A549 (cell line): ENCODE results near the gene AICDA. TPM values are rescaled to one million over a fixed set of nuclear protein-coding genes. Genes with fewer than 3 reads are reported as not detected.
"Not testable (repeated sequence)": the region's sequence is repeated elsewhere in the genome, so short reads cannot be mapped to it uniquely, and the experiment has no call there.

Source experiments
- ATAC-seq, 2 experiments: fragments of 200-7000 bp in 1 of 2; fragments of >200 bp in 1 of 2; cut with Nextera tagmentation in 1 of 2; cut with Tn5 transposase in 1 of 2; 3 replicates each; pipeline versions ENCODE4 v1.8.0 to v1.9.1; 2018 to 2020; ENCODE audit warnings: mild to moderate bottlenecking in 1 of 2, moderate library complexity in 1 of 2
- CTCF ChIA-PET: fragments of 300-600 bp; sonication (Branson Sonifier 250); formaldehyde crosslinking; extraction: SDS; loops from one replicate; lab custom pipeline; 2021; ENCODE audit warnings: antibody characterized with exemption, inconsistent platforms; lab: Yijun Ruan, JAX
- POLR2A ChIA-PET: fragments of 350-600 bp; formaldehyde crosslinking; extraction: SDS; loops from one replicate; lab custom pipeline; 2021; ENCODE audit warnings: antibody characterized with exemption, inconsistent platforms; lab: Yijun Ruan, JAX
- DNase-seq, 2 experiments: peaks; one replicate each; pipeline versions ENCODE4 v3.0.0 to v3.0.0-alpha.2; 2011 to 2016; ENCODE audit warnings: low read depth in 1 of 2, low spot score in 1 of 2
- FAIRE-seq: peaks from 2 replicates; lab custom pipeline; 2011; peaks lifted over from hg19 to GRCh38; lab: Jason Lieb, UNC
- H3K27ac ChIP-seq, 2 experiments: fragments of >200 bp; sonication (Bioruptor Twin); formaldehyde crosslinking; 3 replicates each; pipeline ENCODE4 v1.5.1; 2016 to 2017
- H3K4me1 ChIP-seq: fragments of >200 bp; sonication (Bioruptor Twin); formaldehyde crosslinking; 3 replicates; pipeline ENCODE4 v1.6.1; 2016
- H3K4me2 ChIP-seq: fragments of >200 bp; sonication (Bioruptor Twin); formaldehyde crosslinking; 3 replicates; pipeline ENCODE4 v1.6.1; 2016
- H3K4me3 ChIP-seq: fragments of >200 bp; sonication (Bioruptor Twin); formaldehyde crosslinking; 3 replicates; pipeline ENCODE4 v1.5.1; 2016
- H3K9me3 ChIP-seq: fragments of >200 bp; sonication (Bioruptor Twin); formaldehyde crosslinking; 3 replicates; pipeline ENCODE4 v1.6.1; 2016
- CBX2 ChIP-seq: fragments of 200-600 bp; sonication (generic); IDR thresholded peaks from 2 replicates; pipeline ENCODE4 v1.6.1; 2016; ENCODE audit warnings: low read depth, mild to moderate bottlenecking, borderline replicate concordance
- CBX8 ChIP-seq: fragments of 200-600 bp; sonication (generic); IDR thresholded peaks from 2 replicates; pipeline ENCODE4 v1.6.1; 2016
- CEBPB ChIP-seq, 2 experiments: fragments of >200 bp in 1 of 2; sonication (Bioruptor Twin) in 1 of 2; formaldehyde crosslinking in 1 of 2; IDR thresholded peaks; 2 replicates each; pipeline ENCODE4 v1.6.1; 2012 to 2016
- CHD4 ChIP-seq: fragments of 200-600 bp; sonication (generic); IDR thresholded peaks from 2 replicates; pipeline ENCODE4 v1.6.1; 2016; ENCODE audit warnings: antibody characterized with exemption, mild to moderate bottlenecking, borderline replicate concordance
- CTCF ChIP-seq: fragments of >200 bp; sonication (Bioruptor Twin); formaldehyde crosslinking; IDR thresholded peaks from 3 replicates; pipeline ENCODE4 v1.5.1; 2016
- ESRRA ChIP-seq: fragments of 150-350 bp; IDR thresholded peaks from 2 replicates; pipeline ENCODE4 v1.6.1; 2014; ENCODE audit warnings: mild to moderate bottlenecking, low read length, borderline replicate concordance
- FOSB ChIP-seq: fragments of 250-450 bp; sonication (Bioruptor Pico); IDR thresholded peaks from 2 replicates; pipeline ENCODE4 v1.5.0; 2020; ENCODE audit warnings: mild to moderate bottlenecking, moderate library complexity
- HDAC2 ChIP-seq: fragments of 200-600 bp; sonication (generic); IDR thresholded peaks from 2 replicates; pipeline ENCODE4 v1.6.1; 2016
- HEYL ChIP-seq: fragments of 250-450 bp; sonication (Bioruptor Pico); IDR thresholded peaks from 2 replicates; pipeline ENCODE4 v1.8.0; 2021; ENCODE audit warnings: mild to moderate bottlenecking, moderate library complexity
- HOXA7 ChIP-seq: fragments of 250-450 bp; sonication (Bioruptor Pico); IDR thresholded peaks from 2 replicates; pipeline ENCODE4 v1.5.0; 2020; ENCODE audit warnings: mild to moderate bottlenecking, moderate library complexity
- JUN ChIP-seq, 2 experiments: fragments of >200 bp; sonication (Bioruptor Twin); formaldehyde crosslinking; IDR thresholded peaks; 2 replicates in 1 of 2; 3 replicates in 1 of 2; pipeline ENCODE4 v1.6.1; 2016 to 2017
- KDM1A ChIP-seq: fragments of 200-600 bp; sonication (generic); IDR thresholded peaks from 2 replicates; pipeline ENCODE4 v1.6.1; 2016; ENCODE audit warnings: low read depth, mild to moderate bottlenecking
- MYC ChIP-seq: IDR thresholded peaks from 2 replicates; pipeline ENCODE4 v1.6.1; 2012; ENCODE audit warnings: mild to moderate bottlenecking, inconsistent platforms, low read length, improper control_type of control experiment, borderline replicate concordance
- PHF8 ChIP-seq: fragments of 200-600 bp; sonication (generic); IDR thresholded peaks from 2 replicates; pipeline ENCODE4 v1.6.1; 2016; ENCODE audit warnings: low read depth, mild to moderate bottlenecking, antibody characterized with exemption, moderate library complexity, borderline replicate concordance
- RARB ChIP-seq: fragments of 250-450 bp; sonication (Bioruptor Pico); IDR thresholded peaks from 2 replicates; pipeline ENCODE4 v1.8.0; 2021; ENCODE audit warnings: mild to moderate bottlenecking, moderate library complexity
- RCOR1 ChIP-seq: fragments of 150-350 bp; IDR thresholded peaks from 2 replicates; pipeline ENCODE4 v1.6.1; 2014; ENCODE audit warnings: antibody characterized with exemption, low read length, low read depth
- ZC3H11A ChIP-seq: fragments of 450-650 bp; IDR thresholded peaks from 2 replicates; pipeline ENCODE4 v1.6.1; 2014; ENCODE audit warnings: antibody characterized with exemption, mild to moderate bottlenecking
- WGBS: methylation state at CpG from one replicate; pipeline ENCODE4 v1.1.6; 2017; ENCODE audit errors: missing lambda C conversion rate; 5-methylcytosine and 5-hydroxymethylcytosine counted together
- polyA plus RNA-seq, 4 experiments: library from polyadenylated mRNA; depleted of rRNA in 3 of 4; stranded (reverse); fragments of >200 nt; fragmentation: RNase III in 1 of 4; extraction: RNeasy Plus Mini Kit Qiagen cat#74134 plus additional on column Dnase treatment in 1 of 4; gene quantifications; 2 replicates in 3 of 4; 3 replicates in 1 of 4; pipeline ENCODE4 v1.2.3, GENCODE V29; 2011 to 2017
- TF ChIP-seq, protein P1 (sequence below): IDR thresholded peaks from 2 replicates; pipeline ENCODE4 v1.6.1; 2012; ENCODE audit warnings: low read depth, borderline replicate concordance

The AICDA gene
- polyA plus RNA-seq, 2 of the 4 experiments (the other 2 are of a cell fraction), result 0.05 to 0.16 TPM

DNA sequence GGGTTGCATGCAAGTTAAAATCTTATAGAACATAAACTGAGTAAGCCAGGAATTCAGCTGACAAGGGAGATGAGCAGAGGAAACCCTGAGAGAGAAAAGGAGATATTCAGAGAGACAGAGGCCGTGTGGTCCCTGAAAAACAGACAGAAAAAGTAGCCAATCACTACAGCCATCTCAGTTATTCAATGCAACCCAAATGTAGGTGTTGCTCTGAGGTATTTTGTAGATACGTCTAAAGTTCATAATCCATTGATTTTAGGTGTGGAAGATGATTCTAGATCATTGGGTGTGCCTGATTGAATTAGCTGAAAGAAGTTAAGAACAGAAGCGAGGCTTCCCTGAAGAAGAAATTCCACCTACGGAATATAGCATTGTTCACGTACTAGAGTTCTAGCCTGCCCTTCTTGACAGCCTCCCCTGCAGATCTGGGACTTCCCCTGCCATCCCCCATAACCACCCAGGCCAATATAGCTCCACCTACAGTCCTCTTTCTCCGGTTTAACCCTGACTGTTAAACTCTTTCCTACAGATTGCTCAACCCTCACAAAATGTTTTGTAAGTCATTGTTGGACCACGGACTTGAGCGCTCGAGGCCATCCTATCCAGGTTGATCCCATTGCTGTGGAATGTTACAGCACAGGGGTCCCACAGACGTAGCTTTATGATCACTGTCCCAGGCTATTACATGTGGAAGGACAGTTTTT, 21.7 kb downstream of the AICDA start:
- Histone ChIP-seq H3K9me3 (no peaks in the 10 kb centered on the region), H3K27ac (no peak overlapping the region), H3K4me2 (peak overlapping the region; percentile 29; the same call in 1 of the 3 replicates), H3K4me3 (no peak overlapping the region), H3K4me1 (peaks cover 3% of the 10 kb centered on the region; the same call in 1 of the 3 replicates)
- FAIRE-seq, result no peak
- no peak for TF ChIP-seq FOSB (CRISPR knock-in tag)
- TF ChIP-seq CEBPB (IDR thresholded peaks at IDR 0.05), result peak in 1 of 2 experiments; percentile 31; a peak in 1 of 4 replicates
- ATAC-seq, result peak; percentile 36 to 43; a peak in 2 of 6 replicates
- DNase-seq, result no peak
- WGBS, result 35% methylated on average over 10 of the region's 10 CpGs
- ChIA-PET CTCF (interaction anchor here (0.8 to 2.9 kb wide), 7 partner anchors 12 to 459 kb away, joined by 3 to 15 read pairs (median 5); no protein-coding TSS in a partner anchor), POLR2A (no interaction called here)

DNA sequence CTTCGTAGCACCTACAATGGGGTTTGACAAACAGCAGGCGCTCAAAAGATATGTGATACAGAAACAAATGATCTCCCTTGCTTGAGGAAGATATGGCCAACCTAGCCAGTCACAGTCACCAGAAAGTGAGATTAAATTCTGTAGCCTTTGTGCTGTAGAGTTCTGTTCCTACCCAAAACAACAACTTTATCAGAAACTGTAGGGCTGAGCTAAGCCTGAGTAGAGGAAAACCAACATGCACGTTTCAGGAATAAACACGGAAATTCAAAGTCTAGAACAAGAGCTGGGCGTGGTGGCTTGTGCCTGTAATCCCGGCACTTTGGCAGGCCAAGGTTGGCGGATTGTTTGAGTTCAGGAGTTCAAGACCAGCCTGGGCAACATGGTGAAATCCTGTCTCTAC, 23.0 kb downstream of the AICDA start:
- Histone ChIP-seq H3K4me2 (no peak overlapping the region), H3K4me3 (no peak overlapping the region), H3K4me1 (peaks cover 3% of the 10 kb centered on the region; the same call in 1 of the 3 replicates), H3K27ac (no peak overlapping the region), H3K9me3 (no peaks in the 10 kb centered on the region)
- ChIA-PET POLR2A (no interaction called here), CTCF (interaction anchor here (0.7 to 2.9 kb wide), 4 partner anchors 9 to 45 kb away, joined by 3 to 15 read pairs (median 6); no protein-coding TSS in a partner anchor)
- FAIRE-seq, result no peak
- TF ChIP-seq HDAC2 (no peak), MYC (no peak), PHF8 (no peak), KDM1A (no peak), HEYL (no peak), CEBPB (IDR thresholded peaks at IDR 0.05) (no peak), CTCF (no peak)
- TF ChIP-seq, protein P1, sequence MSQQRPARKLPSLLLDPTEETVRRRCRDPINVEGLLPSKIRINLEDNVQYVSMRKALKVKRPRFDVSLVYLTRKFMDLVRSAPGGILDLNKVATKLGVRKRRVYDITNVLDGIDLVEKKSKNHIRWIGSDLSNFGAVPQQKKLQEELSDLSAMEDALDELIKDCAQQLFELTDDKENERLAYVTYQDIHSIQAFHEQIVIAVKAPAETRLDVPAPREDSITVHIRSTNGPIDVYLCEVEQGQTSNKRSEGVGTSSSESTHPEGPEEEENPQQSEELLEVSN, result no peak
- TF ChIP-seq, all 56 proteins: peak for 0
- 52% methylated on average over 7 of the region's 7 CpGs for WGBS
- DNase-seq (no peak), ATAC-seq (no peak)

- ATAC-seq, H3K4me2 ChIP-seq, H3K4me3 ChIP-seq, H3K9me3 ChIP-seq, DNase-seq, FAIRE-seq, H3K27ac ChIP-seq, POLR2A ChIA-PET, H3K4me1 ChIP-seq: not testable (repeated sequence)
- 51% methylated on average over 13 of the region's 13 CpGs for WGBS
- CTCF ChIA-PET, result interaction anchor here (1.3 to 2.1 kb wide), 2 partner anchors 26 to 40 kb away, joined by 3 to 8 read pairs; no protein-coding TSS in a partner anchor
These were observed 28.2 kb downstream of the AICDA start for GRCh38 chr12:8584478-8584877.

GRCh38 chr12:8584004-8584403, 28.7 kb downstream of the AICDA start:
- POLR2A ChIA-PET, result no interaction called here
- ATAC-seq (no peak), FAIRE-seq (no peak), DNase-seq (no peak)
- WGBS, result 66% methylated on average over 7 of the region's 7 CpGs
- CTCF ChIA-PET, result interaction anchor here (0.5 to 2.1 kb wide), 3 partner anchors 26 to 354 kb away, joined by 3 to 8 read pairs (median 3); no protein-coding TSS in a partner anchor
- Histone ChIP-seq H3K4me3 (no peak overlapping the region), H3K4me1 (no peaks in the 10 kb centered on the region), H3K27ac (no peak overlapping the region), H3K9me3 (no peaks in the 10 kb centered on the region)
- TF ChIP-seq RARB (CRISPR knock-in tag) (no peak), CHD4 (no peak), JUN (IDR thresholded peaks at IDR 0.05) (no peak), CBX8 (no peak), CBX2 (no peak), RCOR1 (no peak), ZC3H11A (no peak), HOXA7 (CRISPR knock-in tag) (no peak), ESRRA (no peak)
- TF ChIP-seq, all 56 proteins: peak for 0
- H3K4me2 ChIP-seq, result no peak overlapping the region
